ENCODE measurements around the gene OGFR. TPM values are rescaled to one million over a fixed set of nuclear protein-coding genes. Genes with fewer than 3 reads are reported as not detected.

OGFR gene
- total and polyA plus RNA-seq, 2 donors: 18.7 to 47.2 TPM

DNA sequence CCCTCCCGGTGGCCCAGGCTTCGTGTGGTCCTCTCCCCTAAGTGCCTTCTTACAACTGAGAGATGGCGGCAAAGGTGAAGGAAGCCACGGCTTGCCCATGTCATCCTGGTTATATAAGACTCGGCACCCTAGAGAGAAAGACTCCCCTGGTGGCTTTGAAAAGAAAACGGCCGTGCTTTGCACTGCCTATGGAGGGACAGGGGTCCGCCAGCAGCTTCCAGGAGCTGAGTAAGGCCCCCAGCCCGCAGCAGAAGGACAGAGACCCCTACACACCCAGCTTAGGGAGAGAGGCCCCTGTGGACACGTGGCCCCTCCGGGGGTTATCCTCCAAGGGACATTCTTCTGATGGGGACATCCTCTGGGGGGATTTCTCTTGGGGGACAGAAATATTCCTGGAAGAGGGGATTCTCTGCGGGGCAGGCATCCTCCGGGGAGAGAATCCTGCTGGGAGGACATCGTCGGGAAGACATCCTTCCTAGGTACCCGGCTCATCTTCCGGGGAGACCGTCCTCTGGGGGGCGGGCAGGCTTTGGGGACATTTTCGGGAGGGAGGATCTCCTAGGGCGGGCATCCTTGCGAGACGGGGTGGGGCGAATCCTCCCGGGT, 511 bp upstream of the OGFR start:
- 17% methylated on average over 25 of the region's 25 CpGs for WGBS
- Histone ChIP-seq H3K4me1 (ENCODE audit: insufficient read depth) (peaks cover 2% of the 10 kb centered on the region), H3K4me3 (ENCODE audit: low read depth, low read length) (peak overlapping the region; percentile 95), H3K36me3 (ENCODE audit: insufficient read depth) (peaks cover 2% of the 10 kb centered on the region), H3K27ac (ENCODE audit: low read depth) (no peak overlapping the region)
- DNase-seq (ENCODE audit: extremely low spot score): no peak

- under 1% methylated on average over 58 of the region's 58 CpGs for WGBS
- DNase-seq (ENCODE audit: extremely low spot score): no peak
- peaks cover 2% of the 10 kb centered on the region for H3K4me1 ChIP-seq (ENCODE audit: insufficient read depth)
- peak overlapping the region; percentile 95 for H3K4me3 ChIP-seq (ENCODE audit: low read depth, low read length)
- H3K27ac ChIP-seq (ENCODE audit: low read depth): peak overlapping the region; percentile 83
- H3K36me3 ChIP-seq (ENCODE audit: insufficient read depth): peaks cover 2% of the 10 kb centered on the region
These were observed 598 bp downstream of the OGFR start for GRCh38 chr20:62805155-62805710.

- no peak overlapping the region for H3K27ac ChIP-seq (ENCODE audit: low read depth)
- H3K36me3 ChIP-seq (ENCODE audit: insufficient read depth): peaks cover 2% of the 10 kb centered on the region
- no peak for DNase-seq (ENCODE audit: extremely low spot score)
- peak overlapping the region; percentile 95 for H3K4me3 ChIP-seq (ENCODE audit: low read depth, low read length)
- H3K4me1 ChIP-seq (ENCODE audit: insufficient read depth): peaks cover 2% of the 10 kb centered on the region
- 28% methylated on average over 25 of the region's 25 CpGs for WGBS
These were observed 1.2 kb downstream of the OGFR start for GRCh38 chr20:62805711-62806382.

GRCh38 chr20:62806383-62807050, 1.9 kb downstream of the OGFR start:
- peaks cover 2% of the 10 kb centered on the region for H3K36me3 ChIP-seq (ENCODE audit: insufficient read depth)
- no peak for DNase-seq (ENCODE audit: extremely low spot score)
- H3K4me3 ChIP-seq (ENCODE audit: low read depth, low read length): no peak overlapping the region
- peaks cover 2% of the 10 kb centered on the region for H3K4me1 ChIP-seq (ENCODE audit: insufficient read depth)
- H3K27ac ChIP-seq (ENCODE audit: low read depth): no peak overlapping the region
- WGBS: 65% methylated on average over 11 of the region's 11 CpGs

- H3K27ac ChIP-seq (ENCODE audit: low read depth): no peak overlapping the region
- WGBS: 83% methylated on average over 23 of the region's 23 CpGs
These were observed 3.0 kb downstream of the OGFR start for GRCh38 chr20:62807444-62808210.

DNA sequence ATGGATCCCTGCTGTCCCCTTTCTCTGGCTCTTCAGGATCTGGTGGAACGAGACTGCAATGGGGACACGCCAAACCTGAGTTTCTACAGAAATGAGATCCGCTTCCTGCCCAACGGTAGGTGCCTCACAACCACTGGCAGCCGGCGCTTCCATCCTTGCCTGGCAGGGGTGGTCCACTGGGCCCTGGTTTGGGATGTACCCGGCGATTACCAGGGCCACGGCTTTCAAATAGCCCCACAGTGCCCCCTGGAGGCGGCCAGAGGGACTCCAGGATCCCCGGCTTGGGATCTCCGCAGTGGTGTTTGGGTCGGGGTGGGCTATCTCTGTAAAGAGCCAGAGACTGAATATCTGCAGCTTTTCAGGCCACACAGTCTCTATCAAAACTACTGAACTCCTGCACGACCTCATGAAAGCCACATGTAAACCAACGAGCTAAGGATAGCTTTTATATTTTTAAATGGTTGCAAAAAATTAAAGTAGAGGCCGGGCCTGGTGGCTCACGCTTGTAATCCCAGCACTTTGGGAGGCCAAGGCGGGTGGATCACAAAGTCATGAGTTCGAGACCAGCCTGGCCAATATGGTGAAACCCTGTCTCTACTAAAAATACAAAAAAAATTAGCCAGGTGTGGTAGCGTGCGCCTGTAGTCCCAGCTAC, 3.7 kb downstream of the OGFR start:
- Histone ChIP-seq H3K4me1 (ENCODE audit: insufficient read depth) (peaks cover 2% of the 10 kb centered on the region), H3K4me3 (ENCODE audit: low read depth, low read length) (no peak overlapping the region), H3K36me3 (ENCODE audit: insufficient read depth) (peaks cover 12% of the 10 kb centered on the region), H3K27ac (ENCODE audit: low read depth) (no peak overlapping the region)
- WGBS: 44% methylated on average over 21 of the region's 21 CpGs
- DNase-seq (ENCODE audit: extremely low spot score): no peak

More at GRCh38 chr20:62807444-62808210, 3.0 kb downstream of the OGFR start:
- peaks cover 10% of the 10 kb centered on the region for H3K36me3 ChIP-seq (ENCODE audit: insufficient read depth)
- no peak for DNase-seq (ENCODE audit: extremely low spot score)
- no peak overlapping the region for H3K4me3 ChIP-seq (ENCODE audit: low read depth, low read length)
- H3K4me1 ChIP-seq (ENCODE audit: insufficient read depth): peaks cover 2% of the 10 kb centered on the region

- Histone ChIP-seq H3K4me3 (ENCODE audit: low read depth, low read length) (no peak overlapping the region), H3K4me1 (ENCODE audit: insufficient read depth) (peaks cover 2% of the 10 kb centered on the region), H3K27ac (ENCODE audit: low read depth) (no peak overlapping the region), H3K36me3 (ENCODE audit: insufficient read depth) (peaks cover 12% of the 10 kb centered on the region)
- no peak for DNase-seq (ENCODE audit: extremely low spot score)
- WGBS: 93% methylated on average over 24 of the region's 24 CpGs
These were observed 5.1 kb downstream of the OGFR start for GRCh38 chr20:62809530-62810428.

DNA sequence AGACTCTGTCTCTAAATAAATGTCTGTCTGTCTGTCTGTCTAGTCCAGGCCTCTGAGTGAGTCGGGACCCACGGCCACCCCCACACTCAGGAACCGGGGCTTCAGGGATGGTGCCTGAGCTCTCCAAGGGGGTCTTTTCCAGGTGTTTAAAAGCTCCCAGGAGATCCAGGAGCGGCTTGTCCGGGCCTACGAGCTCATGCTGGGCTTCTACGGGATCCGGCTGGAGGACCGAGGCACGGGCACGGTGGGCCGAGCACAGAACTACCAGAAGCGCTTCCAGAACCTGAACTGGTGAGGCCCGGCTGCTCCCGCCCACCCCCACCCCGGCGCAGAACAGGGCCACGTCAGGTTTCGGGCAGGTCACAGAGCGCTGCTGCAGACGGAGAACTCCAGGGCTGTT, 6.7 kb downstream of the OGFR start:
- Histone ChIP-seq H3K36me3 (ENCODE audit: insufficient read depth) (peaks cover 12% of the 10 kb centered on the region), H3K27ac (ENCODE audit: low read depth) (no peak overlapping the region), H3K4me3 (ENCODE audit: low read depth, low read length) (no peak overlapping the region), H3K4me1 (ENCODE audit: insufficient read depth) (peaks cover under 1% of the 10 kb centered on the region)
- DNase-seq (ENCODE audit: extremely low spot score): no peak
- WGBS: 94% methylated on average over 21 of the region's 21 CpGs

- 80% methylated on average over 10 of the region's 10 CpGs for WGBS
- H3K36me3 ChIP-seq (ENCODE audit: insufficient read depth): peaks cover 12% of the 10 kb centered on the region
- no peak overlapping the region for H3K27ac ChIP-seq (ENCODE audit: low read depth)
- peaks cover 4% of the 10 kb centered on the region for H3K4me1 ChIP-seq (ENCODE audit: insufficient read depth)
- DNase-seq (ENCODE audit: extremely low spot score): no peak
- H3K4me3 ChIP-seq (ENCODE audit: low read depth, low read length): no peak overlapping the region
These were observed 7.1 kb downstream of the OGFR start for GRCh38 chr20:62811720-62812119.

DNA sequence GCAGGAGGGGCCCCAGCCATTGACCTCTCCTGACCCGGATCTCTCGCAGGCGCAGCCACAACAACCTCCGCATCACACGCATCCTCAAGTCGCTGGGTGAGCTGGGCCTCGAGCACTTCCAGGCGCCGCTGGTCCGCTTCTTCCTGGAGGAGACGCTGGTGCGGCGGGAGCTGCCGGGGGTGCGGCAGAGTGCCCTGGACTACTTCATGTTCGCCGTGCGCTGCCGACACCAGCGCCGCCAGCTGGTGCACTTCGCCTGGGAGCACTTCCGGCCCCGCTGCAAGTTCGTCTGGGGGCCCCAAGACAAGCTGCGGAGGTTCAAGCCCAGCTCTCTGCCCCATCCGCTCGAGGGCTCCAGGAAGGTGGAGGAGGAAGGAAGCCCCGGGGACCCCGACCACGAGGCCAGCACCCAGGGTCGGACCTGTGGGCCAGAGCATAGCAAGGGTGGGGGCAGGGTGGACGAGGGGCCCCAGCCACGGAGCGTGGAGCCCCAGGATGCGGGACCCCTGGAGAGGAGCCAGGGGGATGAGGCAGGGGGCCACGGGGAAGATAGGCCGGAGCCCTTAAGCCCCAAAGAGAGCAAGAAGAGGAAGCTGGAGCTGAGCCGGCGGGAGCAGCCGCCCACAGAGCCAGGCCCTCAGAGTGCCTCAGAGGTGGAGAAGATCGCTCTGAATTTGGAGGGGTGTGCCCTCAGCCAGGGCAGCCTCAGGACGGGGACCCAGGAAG, 7.7 kb downstream of the OGFR start:
- no peak for DNase-seq (ENCODE audit: extremely low spot score)
- WGBS: 85% methylated on average over 43 of the region's 43 CpGs
- peaks cover 12% of the 10 kb centered on the region for H3K36me3 ChIP-seq (ENCODE audit: insufficient read depth)

GRCh38 chr20:62812907-62813200, 8.2 kb downstream of the OGFR start:
- Histone ChIP-seq H3K4me3 (ENCODE audit: low read depth, low read length) (no peak overlapping the region), H3K4me1 (ENCODE audit: insufficient read depth) (peaks cover 4% of the 10 kb centered on the region), H3K36me3 (ENCODE audit: insufficient read depth) (peaks cover 10% of the 10 kb centered on the region), H3K27ac (ENCODE audit: low read depth) (no peak overlapping the region)
- 94% methylated on average over 11 of the region's 11 CpGs for WGBS
- DNase-seq (ENCODE audit: extremely low spot score): no peak

More for the DNA sequence above, 7.7 kb downstream of the OGFR start:
- no peak overlapping the region for H3K27ac ChIP-seq (ENCODE audit: low read depth)
- H3K4me1 ChIP-seq (ENCODE audit: insufficient read depth): peaks cover 4% of the 10 kb centered on the region
- no peak overlapping the region for H3K4me3 ChIP-seq (ENCODE audit: low read depth, low read length)

- Histone ChIP-seq H3K27ac (ENCODE audit: low read depth) (no peak overlapping the region), H3K4me3 (ENCODE audit: low read depth, low read length) (no peak overlapping the region), H3K4me1 (ENCODE audit: insufficient read depth) (peaks cover 4% of the 10 kb centered on the region), H3K36me3 (ENCODE audit: insufficient read depth) (peaks cover 10% of the 10 kb centered on the region)
- DNase-seq (ENCODE audit: extremely low spot score): no peak
- 81% methylated on average over 13 of the region's 13 CpGs for WGBS
These were observed 9.0 kb downstream of the OGFR start for GRCh38 chr20:62813588-62813987.
